ENCODE data around the gene UBA1. TPM values are rescaled to one million over a fixed set of nuclear protein-coding genes. Genes with fewer than 3 reads are reported as not detected.

UBA1 gene
- total and polyA plus RNA-seq, 2 of the 13 experiments (the other 11 are each of a cell fraction or from before 2014, with no cell fraction given): 93.3 to 129 TPM

DNA sequence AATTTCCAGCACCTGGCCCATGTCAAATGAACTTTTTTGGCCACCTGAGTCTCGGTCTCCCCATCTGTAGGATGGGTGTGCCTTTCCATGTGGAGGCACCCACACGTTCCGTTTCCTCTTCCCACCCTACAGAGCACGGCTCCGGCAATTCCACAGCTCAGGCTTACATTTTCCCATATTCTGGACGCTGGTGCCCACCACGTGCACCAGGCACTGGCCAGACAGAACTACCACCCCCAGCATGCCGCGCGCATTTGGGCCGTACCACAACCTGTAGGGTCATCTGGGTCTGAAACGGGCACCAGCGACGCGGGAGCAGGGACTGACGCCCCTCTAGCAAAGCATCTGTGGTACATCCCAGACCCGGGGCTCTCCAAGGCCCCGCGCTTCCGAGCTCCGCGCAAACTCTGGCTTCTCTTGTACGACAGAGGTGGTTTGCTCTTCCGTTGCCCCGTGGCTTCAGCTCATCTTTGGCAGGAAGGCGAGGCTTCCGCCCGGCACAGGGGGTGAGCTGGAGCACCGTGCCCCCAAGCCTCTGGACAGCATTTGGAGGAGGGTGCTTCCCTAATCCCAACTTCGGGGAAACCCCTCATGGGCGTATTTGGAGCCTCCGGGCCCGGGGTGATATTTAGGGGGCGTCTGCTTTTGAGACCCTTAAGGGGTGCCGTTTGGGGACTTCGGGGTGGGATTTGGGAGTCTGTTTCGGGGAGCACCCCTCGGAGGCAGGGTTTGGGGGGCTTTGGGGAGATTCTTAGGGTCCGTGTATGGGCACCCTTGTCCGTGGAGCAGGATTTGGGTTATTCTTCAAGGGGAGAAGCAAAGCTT is 3.0 kb upstream of the UBA1 start (continued):
- no peak for TF ChIP-seq REL (CRISPR knock-in tag; conservative IDR thresholded peaks at IDR 0.05)
- TF ChIP-seq ZSCAN25 (CRISPR knock-in tag; IDR thresholded peaks at IDR 0.05): no peak
- peak; percentile 71 for TF ChIP-seq KAT8 (CRISPR knock-in tag; IDR thresholded peaks at IDR 0.05)
- no peak for TF ChIP-seq NONO (IDR thresholded peaks at IDR 0.05)
- peak; percentile 59; the same call in 1 of the 2 replicates for TF ChIP-seq NONO (CRISPR knock-in tag; conservative IDR thresholded peaks at IDR 0.05)
- peak; percentile 59; the same call in 1 of the 2 replicates for TF ChIP-seq ZNF556 (CRISPR knock-in tag; IDR thresholded peaks at IDR 0.05; ENCODE audit: borderline replicate concordance)
- peak; percentile 55 for TF ChIP-seq PHF8 (CRISPR knock-in tag; IDR thresholded peaks at IDR 0.05)
- peak; percentile 100 for TF ChIP-seq PRDM10 (CRISPR knock-in tag; IDR thresholded peaks at IDR 0.05; ENCODE audit: low read depth)
- TF ChIP-seq, protein P1, sequence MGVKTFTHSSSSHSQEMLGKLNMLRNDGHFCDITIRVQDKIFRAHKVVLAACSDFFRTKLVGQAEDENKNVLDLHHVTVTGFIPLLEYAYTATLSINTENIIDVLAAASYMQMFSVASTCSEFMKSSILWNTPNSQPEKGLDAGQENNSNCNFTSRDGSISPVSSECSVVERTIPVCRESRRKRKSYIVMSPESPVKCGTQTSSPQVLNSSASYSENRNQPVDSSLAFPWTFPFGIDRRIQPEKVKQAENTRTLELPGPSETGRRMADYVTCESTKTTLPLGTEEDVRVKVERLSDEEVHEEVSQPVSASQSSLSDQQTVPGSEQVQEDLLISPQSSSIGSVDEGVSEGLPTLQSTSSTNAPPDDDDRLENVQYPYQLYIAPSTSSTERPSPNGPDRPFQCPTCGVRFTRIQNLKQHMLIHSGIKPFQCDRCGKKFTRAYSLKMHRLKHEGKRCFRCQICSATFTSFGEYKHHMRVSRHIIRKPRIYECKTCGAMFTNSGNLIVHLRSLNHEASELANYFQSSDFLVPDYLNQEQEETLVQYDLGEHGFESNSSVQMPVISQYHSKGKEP (CRISPR knock-in tag; IDR thresholded peaks at IDR 0.05): no peak
- TF ChIP-seq ZNF232 (CRISPR knock-in tag; IDR thresholded peaks at IDR 0.05; ENCODE audit: borderline replicate concordance): 0 out of 2 replicates have a peak, but pooled peaks have one; percentile 56
- 0 out of 2 replicates have a peak, but pooled peaks have one; percentile 30 for TF ChIP-seq ZNF256 (CRISPR knock-in tag; conservative IDR thresholded peaks at IDR 0.05)
- no peak for TF ChIP-seq ZBTB40 (IDR thresholded peaks at IDR 0.05)
- peak; percentile 37; the same call in 1 of the 2 replicates for TF ChIP-seq ZBTB40 (CRISPR knock-in tag; IDR thresholded peaks at IDR 0.05)
- 0 out of 2 replicates have a peak, but pooled peaks have one; percentile 31 for TF ChIP-seq FOSL2 (CRISPR knock-in tag; IDR thresholded peaks at IDR 0.05)
- TF ChIP-seq ZNF614 (CRISPR knock-in tag; IDR thresholded peaks at IDR 0.05; ENCODE audit: borderline replicate concordance): 0 out of 2 replicates have a peak, but pooled peaks have one; percentile 37
